Fibroblast of lung (primary cell): ENCODE measurements around the gene MAGI2.

Source experiments
- CTCF ChIP-seq, 2 donors: IDR thresholded peaks in 1 of 2; conservative IDR thresholded peaks in 1 of 2; 1 replicate in 1 of 2; 2 replicates in 1 of 2; pipeline ENCODE4 v1.5.1; 2011 to 2012; ENCODE audit warnings: low read length in 2 of 2, control low read depth in 1 of 2, inconsistent platforms in 1 of 2, low read depth in 1 of 2, mild to moderate bottlenecking in 1 of 2
- EZH2 ChIP-seq: IDR thresholded peaks from 2 replicates; pipeline ENCODE4 v1.5.1; 2012; ENCODE audit warnings: low read length, control low read depth, mild to moderate bottlenecking; ENCODE audit errors: missing control alignments

- no peak for TF ChIP-seq CTCF (conservative IDR thresholded peaks at IDR 0.05 in 1 of 2, IDR thresholded peaks at IDR 0.05 in 1 of 2; ENCODE audit: low read depth in 1 of 2, low read length in 2 of 2)
- TF ChIP-seq EZH2: no peak
Observed at GRCh38 chr7:78043159-78043558, 1410.3 kb downstream of the MAGI2 start.
